GM18909 (cell line): ENCODE measurements around the gene MAP1LC3A.

Source experiments
- ATAC-seq: cut with Tn5 transposase; IDR thresholded peaks from one replicate; pipeline ENCODE4 v1.9.1; 2021; ENCODE audit warnings: mild to moderate bottlenecking; ENCODE audit not compliant: unreplicated experiment, poor library complexity

Gene MAP1LC3A

GRCh38 chr20:34573541-34574300 lies 15.2 kb downstream of the MAP1LC3A start:
- ATAC-seq, result no peak

- no peak for ATAC-seq
Measured at GRCh38 chr20:34574426-34574825, 15.9 kb downstream of the MAP1LC3A start.

- ATAC-seq, result no peak
Measured at GRCh38 chr20:34574861-34575260, 16.3 kb downstream of the MAP1LC3A start.

- ATAC-seq, result no peak
Measured at GRCh38 chr20:34575271-34575670, 16.8 kb downstream of the MAP1LC3A start.

GRCh38 chr20:34575756-34576155 lies 17.2 kb downstream of the MAP1LC3A start:
- ATAC-seq, result no peak

- no peak for ATAC-seq
Measured at GRCh38 chr20:34577061-34577460, 18.5 kb downstream of the MAP1LC3A start.

GRCh38 chr20:34578025-34578424 lies 19.5 kb downstream of the MAP1LC3A start:
- no peak for ATAC-seq

- ATAC-seq, result no peak
Measured at GRCh38 chr20:34578521-34578920, 20.0 kb downstream of the MAP1LC3A start.

GRCh38 chr20:34579191-34579978 lies 20.9 kb downstream of the MAP1LC3A start:
- no peak for ATAC-seq

GRCh38 chr20:34579979-34580940 lies 21.7 kb downstream of the MAP1LC3A start:
- peak; percentile 63 for ATAC-seq

- ATAC-seq, result no peak
Measured at GRCh38 chr20:34581341-34582184, 23.0 kb downstream of the MAP1LC3A start.

GRCh38 chr20:34582221-34582620 lies 23.7 kb downstream of the MAP1LC3A start:
- ATAC-seq, result no peak

GRCh38 chr20:34582911-34583310 lies 24.4 kb downstream of the MAP1LC3A start:
- no peak for ATAC-seq

GRCh38 chr20:34583544-34583943 lies 25.0 kb downstream of the MAP1LC3A start:
- ATAC-seq, result no peak

GRCh38 chr20:34585019-34585418 lies 26.5 kb downstream of the MAP1LC3A start:
- ATAC-seq, result no peak

- no peak for ATAC-seq
Measured at GRCh38 chr20:34586488-34587163, 28.1 kb downstream of the MAP1LC3A start.

GRCh38 chr20:34595377-34596184 lies 37.1 kb downstream of the MAP1LC3A start:
- ATAC-seq, result no peak
